Mesothelial cell of epicardium (in vitro differentiated cells): Measurements from ENCODE around the gene APH1B. TPM values are rescaled to one million over a fixed set of nuclear protein-coding genes. Genes with fewer than 3 reads are reported as not detected.

Experiments used
- DNase-seq, 2 experiments: peaks; one replicate each; pipeline ENCODE4 v3.0.0; 2021; ENCODE audit warnings: low spot score in 2 of 2; ENCODE audit not compliant: unreplicated experiment in 2 of 2
- H3K27ac Mint-ChIP-seq: 2 replicates; pipeline ENCODE4 v1.8.0; 2021; ENCODE audit warnings: mixed read lengths
- H3K27me3 Mint-ChIP-seq: 2 replicates; pipeline ENCODE4 v1.8.0; 2021; ENCODE audit warnings: low read depth, mixed read lengths
- H3K36me3 Mint-ChIP-seq: 2 replicates; pipeline ENCODE4 v1.8.0; 2021; ENCODE audit warnings: mixed read lengths
- H3K4me1 Mint-ChIP-seq: 2 replicates; pipeline ENCODE4 v1.8.0; 2021; ENCODE audit warnings: mixed read lengths
- H3K4me3 Mint-ChIP-seq: 2 replicates; pipeline ENCODE4 v1.8.0; 2021; ENCODE audit warnings: mild to moderate bottlenecking, moderate library complexity, mixed read lengths
- H3K9me3 Mint-ChIP-seq: 2 replicates; pipeline ENCODE4 v1.8.0; 2021; ENCODE audit warnings: mixed read lengths
- total RNA-seq: library from RNA; stranded (reverse); gene quantifications from 3 replicates; pipeline ENCODE4 v1.2.1, GENCODE V29; 2021
- TF ChIP-seq, protein P1 (sequence below): fragments of 200-600 bp; sonication (generic); IDR thresholded peaks from one replicate; pipeline ENCODE4 v1.5.0; 2021; ENCODE audit warnings: antibody characterized with exemption; ENCODE audit not compliant: unreplicated experiment

The APH1B gene
- total RNA-seq: 19.7 to 22.0 TPM (median 21.9 TPM) in 3 replicates

DNA sequence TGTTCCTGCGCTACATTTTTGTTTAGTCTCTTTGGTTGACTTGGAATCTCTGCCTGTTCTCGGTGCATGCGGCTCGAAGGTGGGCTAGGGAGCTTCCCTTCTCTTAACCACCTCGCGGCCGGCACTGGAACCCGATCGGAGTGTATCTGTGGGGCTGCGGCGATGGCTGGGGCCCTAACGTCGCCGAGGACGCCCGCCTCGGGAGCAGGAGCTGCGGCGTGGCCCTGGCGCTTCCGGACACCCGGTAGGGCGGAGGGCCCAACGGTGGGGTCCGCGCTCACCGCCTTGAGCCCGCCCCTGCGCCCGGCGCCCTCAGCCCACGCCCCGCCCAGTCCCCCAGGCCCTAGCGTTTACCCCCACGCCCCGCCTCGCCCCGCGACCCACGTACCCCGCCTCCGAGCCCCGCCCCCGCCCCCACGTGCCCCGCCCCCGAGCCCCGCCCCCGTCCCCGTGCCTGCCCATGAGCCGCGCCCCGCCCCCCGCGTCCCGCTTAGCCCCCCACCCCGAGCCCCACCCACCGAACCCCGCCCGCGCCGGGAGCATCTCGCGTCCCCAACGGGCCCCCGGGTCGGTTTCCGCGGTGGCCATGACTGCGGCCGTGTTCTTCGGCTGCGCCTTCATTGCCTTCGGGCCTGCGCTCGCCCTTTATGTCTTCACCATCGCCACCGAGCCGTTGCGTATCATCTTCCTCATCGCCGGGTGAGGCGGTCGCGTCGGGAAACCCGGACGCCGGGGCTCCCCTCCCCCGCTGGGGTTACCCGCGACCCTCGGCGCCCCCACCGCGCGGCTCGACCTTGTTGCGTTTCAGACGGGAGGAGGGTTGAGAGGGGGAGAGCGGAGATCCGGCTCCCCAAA, at the start of gene APH1B:
Gene APH1B, plus strand, starts transcription at position 568 of the 855 bp plus-strand sequence. Its CDS starts 19 bp downstream, at position 587.
- Mint-ChIP-seq H3K4me3 (peak within 1 kb of the TSS; percentile 91), H3K27me3 (no peaks in the 10 kb centered on the region), H3K27ac (peak within 1 kb of the TSS; percentile 86), H3K36me3 (peaks cover 7% of the 10 kb centered on the region), H3K9me3 (peaks cover 3% of the 10 kb centered on the region), H3K4me1 (peaks cover 14% of the 10 kb centered on the region)
- DNase-seq: peak; percentile 72 to 79
- TF ChIP-seq, protein P1, sequence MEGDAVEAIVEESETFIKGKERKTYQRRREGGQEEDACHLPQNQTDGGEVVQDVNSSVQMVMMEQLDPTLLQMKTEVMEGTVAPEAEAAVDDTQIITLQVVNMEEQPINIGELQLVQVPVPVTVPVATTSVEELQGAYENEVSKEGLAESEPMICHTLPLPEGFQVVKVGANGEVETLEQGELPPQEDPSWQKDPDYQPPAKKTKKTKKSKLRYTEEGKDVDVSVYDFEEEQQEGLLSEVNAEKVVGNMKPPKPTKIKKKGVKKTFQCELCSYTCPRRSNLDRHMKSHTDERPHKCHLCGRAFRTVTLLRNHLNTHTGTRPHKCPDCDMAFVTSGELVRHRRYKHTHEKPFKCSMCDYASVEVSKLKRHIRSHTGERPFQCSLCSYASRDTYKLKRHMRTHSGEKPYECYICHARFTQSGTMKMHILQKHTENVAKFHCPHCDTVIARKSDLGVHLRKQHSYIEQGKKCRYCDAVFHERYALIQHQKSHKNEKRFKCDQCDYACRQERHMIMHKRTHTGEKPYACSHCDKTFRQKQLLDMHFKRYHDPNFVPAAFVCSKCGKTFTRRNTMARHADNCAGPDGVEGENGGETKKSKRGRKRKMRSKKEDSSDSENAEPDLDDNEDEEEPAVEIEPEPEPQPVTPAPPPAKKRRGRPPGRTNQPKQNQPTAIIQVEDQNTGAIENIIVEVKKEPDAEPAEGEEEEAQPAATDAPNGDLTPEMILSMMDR: no peak

DNA sequence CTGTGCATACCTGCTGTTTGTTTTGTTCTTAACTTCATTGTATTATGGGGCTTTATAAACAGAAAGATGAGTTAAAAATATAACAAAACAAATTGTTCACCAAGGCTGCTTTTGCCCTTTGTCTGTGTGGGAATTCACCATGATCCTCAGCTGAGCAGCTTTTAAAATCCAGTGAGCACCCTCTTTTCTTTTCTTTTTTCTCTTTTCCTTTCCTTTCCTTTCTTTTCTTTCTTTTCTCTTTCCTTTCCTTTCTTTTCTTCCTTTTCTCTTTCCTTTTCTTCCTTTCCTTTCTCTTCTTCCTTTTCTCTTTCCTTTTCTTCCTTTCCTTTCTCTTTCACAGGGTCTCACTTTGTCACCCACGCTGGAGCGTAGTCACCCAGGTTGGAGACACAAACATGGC, 49.7 kb upstream of the APH1B start:
- H3K9me3 Mint-ChIP-seq: no peaks in the 10 kb centered on the region
- DNase-seq: no peak
- peaks cover 16% of the 10 kb centered on the region for H3K4me1 Mint-ChIP-seq
- H3K27ac Mint-ChIP-seq: peak overlapping the region; percentile 55
- no peaks in the 10 kb centered on the region for H3K36me3 Mint-ChIP-seq
- TF ChIP-seq, protein P1: no peak
- H3K4me3 Mint-ChIP-seq: no peak overlapping the region
- no peaks in the 10 kb centered on the region for H3K27me3 Mint-ChIP-seq

DNA sequence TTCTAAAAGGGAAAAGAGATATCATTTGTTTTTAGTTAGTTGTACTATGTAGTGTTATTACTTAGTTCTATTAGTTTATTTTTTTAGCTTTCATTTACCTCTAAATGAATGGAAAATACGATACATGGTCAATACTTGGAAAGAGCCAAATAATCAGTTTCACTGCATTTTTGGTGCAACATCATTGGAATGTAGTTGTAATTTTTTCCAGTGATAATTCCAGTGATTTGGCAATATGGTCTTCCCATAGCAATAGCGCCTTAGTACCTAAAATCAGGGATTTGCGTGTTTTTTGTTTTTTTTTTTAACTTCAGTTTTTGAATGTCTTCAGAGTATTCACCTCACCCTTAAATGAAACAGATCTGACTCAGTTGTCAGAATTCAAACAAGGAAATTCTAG, 46.2 kb upstream of the APH1B start:
- peaks cover 27% of the 10 kb centered on the region for H3K4me1 Mint-ChIP-seq
- no peaks in the 10 kb centered on the region for H3K9me3 Mint-ChIP-seq
- TF ChIP-seq, protein P1: no peak
- H3K27me3 Mint-ChIP-seq: no peaks in the 10 kb centered on the region
- no peak overlapping the region for H3K4me3 Mint-ChIP-seq
- H3K27ac Mint-ChIP-seq: no peak overlapping the region
- DNase-seq: no peak
- no peaks in the 10 kb centered on the region for H3K36me3 Mint-ChIP-seq

DNA sequence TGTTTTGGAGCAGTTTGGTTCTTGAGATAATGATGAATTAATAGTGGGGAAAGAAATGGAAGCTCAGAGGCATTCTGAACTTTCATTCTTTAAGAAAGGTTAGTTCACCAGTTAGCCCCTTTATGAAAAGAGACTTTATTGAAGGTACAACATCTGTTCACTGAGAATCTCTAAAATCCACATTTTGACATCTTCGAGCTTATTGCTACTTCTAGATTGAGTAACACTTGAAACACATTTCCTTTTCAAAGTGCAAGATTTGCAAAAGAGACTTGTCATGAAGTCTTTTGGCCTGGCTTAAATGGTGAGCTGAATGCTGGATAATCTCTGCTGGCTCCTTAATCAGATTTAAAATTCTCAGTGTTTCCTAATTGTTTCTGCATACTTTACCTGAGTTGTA, 45.7 kb upstream of the APH1B start:
- Mint-ChIP-seq H3K4me3 (no peak overlapping the region), H3K4me1 (peaks cover 23% of the 10 kb centered on the region), H3K36me3 (peaks cover under 1% of the 10 kb centered on the region), H3K9me3 (no peaks in the 10 kb centered on the region), H3K27me3 (no peaks in the 10 kb centered on the region), H3K27ac (no peak overlapping the region)
- no peak for DNase-seq
- TF ChIP-seq, protein P1: no peak

DNA sequence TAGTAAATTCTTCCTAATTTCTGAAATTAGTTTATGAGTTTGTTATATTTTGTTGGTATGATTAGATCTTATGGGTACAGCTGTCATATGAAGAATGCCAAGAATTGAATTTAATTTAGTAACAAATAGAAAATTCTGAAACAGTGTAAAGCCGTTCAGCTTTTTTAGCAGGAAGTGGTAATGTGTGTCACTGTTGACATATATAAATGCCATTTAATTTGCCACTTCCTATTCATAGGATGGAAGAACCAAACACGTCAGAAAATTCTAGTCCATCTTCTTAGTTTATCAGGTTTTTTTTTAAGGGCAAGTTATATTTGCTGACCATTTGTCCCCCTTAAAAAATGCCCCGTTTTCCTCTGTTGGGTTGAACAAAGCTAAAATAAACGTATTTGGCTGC, 45.0 kb upstream of the APH1B start:
- peaks cover 7% of the 10 kb centered on the region for H3K36me3 Mint-ChIP-seq
- TF ChIP-seq, protein P1: no peak
- H3K27me3 Mint-ChIP-seq: no peaks in the 10 kb centered on the region
- H3K9me3 Mint-ChIP-seq: peaks cover 7% of the 10 kb centered on the region
- H3K4me1 Mint-ChIP-seq: peaks cover 19% of the 10 kb centered on the region
- DNase-seq: no peak
- no peak overlapping the region for H3K4me3 Mint-ChIP-seq
- no peak overlapping the region for H3K27ac Mint-ChIP-seq
